ENCODE results near the gene KRT73. TPM values are rescaled to one million over a fixed set of nuclear protein-coding genes. Genes with fewer than 3 reads are reported as not detected.

Gene KRT73
- total RNA-seq, 4 donors from 2014 or later: not detected

DNA sequence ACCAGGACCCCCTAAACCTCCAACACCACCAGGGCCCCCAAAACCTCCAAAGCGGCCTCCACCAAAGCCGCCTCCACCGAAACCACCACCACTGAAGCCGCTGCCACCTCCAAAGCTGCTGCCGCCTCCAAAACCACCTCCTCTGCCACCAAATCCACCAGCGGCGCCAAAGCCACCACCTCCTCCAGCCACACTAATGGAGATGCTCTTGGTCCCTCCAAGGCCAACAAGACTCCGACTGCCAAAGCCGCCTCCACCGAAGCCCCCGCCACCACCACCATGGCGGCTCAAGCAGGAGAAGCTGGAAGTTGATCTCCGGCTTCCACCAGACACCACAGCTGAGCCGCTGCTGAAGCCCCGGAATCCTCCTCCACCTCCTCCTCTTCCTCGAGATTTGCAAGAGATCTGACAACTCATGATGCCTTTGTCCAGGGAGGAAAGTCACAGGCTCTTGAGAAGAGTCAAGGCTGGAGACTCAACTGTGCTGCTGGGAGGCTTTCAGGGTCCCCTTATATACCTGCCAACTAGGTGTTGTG lies 33.4 kb upstream of the KRT73 start, which contains the start of gene KRT2:
Gene KRT2 (minus strand): TSS at position 486 of the 536 bp plus-strand sequence. CDS start 69 bp downstream, at position 417.
- Histone ChIP-seq H3K27ac (no peak within 1 kb of the TSS), H3K9me3 (no peaks in the 10 kb centered on the region), H3K4me3 (no peak within 1 kb of the TSS), H3K4me1 (peaks cover 0 to 10% (median 3%) of the 10 kb centered on the region in 4 donors), H3K27me3 (peaks cover 14% of the 10 kb centered on the region), H3K36me3 (no peaks in the 10 kb centered on the region)
- intact Hi-C loops (cut with DNase I; ENCODE audit: low total_unique reads) (no loop called here), in situ Hi-C loops (cut with MboI; ENCODE audit: low pct_ligation_motif_present in 1 of 4, low pct_unique_long_range_greater_than_20kb in 1 of 4, low sequenced_read_pairs in 3 of 4) (no loop called here)
- DNase-seq: no peak
- 90 to 91% methylated on average over 4 to 16 of the region's 16 CpGs for WGBS, 2 donors (ENCODE audit: low coverage in 1 of 2)
- no peak for TF ChIP-seq EP300 (IDR thresholded peaks at IDR 0.05; ENCODE audit: low read depth)
- TF ChIP-seq POLR2A (IDR thresholded peaks at IDR 0.05): no peak
- TF ChIP-seq, protein P1, sequence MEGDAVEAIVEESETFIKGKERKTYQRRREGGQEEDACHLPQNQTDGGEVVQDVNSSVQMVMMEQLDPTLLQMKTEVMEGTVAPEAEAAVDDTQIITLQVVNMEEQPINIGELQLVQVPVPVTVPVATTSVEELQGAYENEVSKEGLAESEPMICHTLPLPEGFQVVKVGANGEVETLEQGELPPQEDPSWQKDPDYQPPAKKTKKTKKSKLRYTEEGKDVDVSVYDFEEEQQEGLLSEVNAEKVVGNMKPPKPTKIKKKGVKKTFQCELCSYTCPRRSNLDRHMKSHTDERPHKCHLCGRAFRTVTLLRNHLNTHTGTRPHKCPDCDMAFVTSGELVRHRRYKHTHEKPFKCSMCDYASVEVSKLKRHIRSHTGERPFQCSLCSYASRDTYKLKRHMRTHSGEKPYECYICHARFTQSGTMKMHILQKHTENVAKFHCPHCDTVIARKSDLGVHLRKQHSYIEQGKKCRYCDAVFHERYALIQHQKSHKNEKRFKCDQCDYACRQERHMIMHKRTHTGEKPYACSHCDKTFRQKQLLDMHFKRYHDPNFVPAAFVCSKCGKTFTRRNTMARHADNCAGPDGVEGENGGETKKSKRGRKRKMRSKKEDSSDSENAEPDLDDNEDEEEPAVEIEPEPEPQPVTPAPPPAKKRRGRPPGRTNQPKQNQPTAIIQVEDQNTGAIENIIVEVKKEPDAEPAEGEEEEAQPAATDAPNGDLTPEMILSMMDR (IDR thresholded peaks at IDR 0.05): no peak
- TF ChIP-seq POLR2AphosphoS5 (IDR thresholded peaks at IDR 0.05): no peak

DNA sequence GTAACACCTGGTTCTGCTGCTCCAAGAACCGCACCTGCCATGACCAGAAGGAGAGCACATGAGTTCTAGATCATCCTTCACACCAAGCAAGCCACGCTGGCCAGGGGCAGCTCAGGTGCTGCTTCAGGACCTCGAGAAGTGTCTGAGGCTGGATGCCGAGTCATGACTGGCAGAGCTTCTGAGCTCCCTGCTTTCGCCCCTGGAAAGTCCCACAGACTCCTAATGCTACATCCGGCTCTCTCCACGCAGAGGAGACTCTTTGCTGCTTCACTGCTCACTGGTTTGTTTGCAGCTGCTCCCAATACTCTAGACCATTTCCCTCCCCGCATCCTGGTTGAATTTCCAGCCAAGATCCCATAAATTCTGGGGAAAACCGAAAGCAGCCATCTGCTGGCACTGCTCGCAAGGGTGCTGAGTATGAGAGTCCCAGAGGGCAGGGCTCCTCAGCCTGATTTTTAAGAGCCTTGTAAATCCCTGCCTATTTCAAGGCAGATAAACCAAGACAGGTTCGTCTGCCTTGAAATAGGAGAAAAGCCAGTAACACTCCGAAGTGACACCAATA lies 32.2 kb upstream of the KRT73 start:
- in situ Hi-C loops (cut with MboI; ENCODE audit: low pct_ligation_motif_present in 1 of 4, low pct_unique_long_range_greater_than_20kb in 1 of 4, low sequenced_read_pairs in 3 of 4): no loop called here
- H3K36me3 ChIP-seq: no peaks in the 10 kb centered on the region
- H3K9me3 ChIP-seq: no peaks in the 10 kb centered on the region
- DNase-seq: no peak
- intact Hi-C loops (cut with DNase I; ENCODE audit: low total_unique reads): loop anchor here (1.0 kb wide), 1 partner anchor 21 kb away; no protein-coding TSS in a partner anchor
- no peak overlapping the region for H3K4me3 ChIP-seq
- no peak for TF ChIP-seq POLR2A (IDR thresholded peaks at IDR 0.05)
- TF ChIP-seq EP300 (IDR thresholded peaks at IDR 0.05; ENCODE audit: low read depth): no peak
- TF ChIP-seq POLR2AphosphoS5 (IDR thresholded peaks at IDR 0.05): no peak
- TF ChIP-seq, protein P1 (IDR thresholded peaks at IDR 0.05): no peak
- H3K27ac ChIP-seq: peak overlapping the region in 1 of 4 donors; percentile 18
- WGBS, 2 donors (ENCODE audit: low coverage in 1 of 2): 24% methylated on average over 4 to 12 of the region's 12 CpGs
- H3K4me1 ChIP-seq: peaks cover 0 to 10% (median 3%) of the 10 kb centered on the region in 4 donors
- peaks cover 14% of the 10 kb centered on the region for H3K27me3 ChIP-seq

DNA sequence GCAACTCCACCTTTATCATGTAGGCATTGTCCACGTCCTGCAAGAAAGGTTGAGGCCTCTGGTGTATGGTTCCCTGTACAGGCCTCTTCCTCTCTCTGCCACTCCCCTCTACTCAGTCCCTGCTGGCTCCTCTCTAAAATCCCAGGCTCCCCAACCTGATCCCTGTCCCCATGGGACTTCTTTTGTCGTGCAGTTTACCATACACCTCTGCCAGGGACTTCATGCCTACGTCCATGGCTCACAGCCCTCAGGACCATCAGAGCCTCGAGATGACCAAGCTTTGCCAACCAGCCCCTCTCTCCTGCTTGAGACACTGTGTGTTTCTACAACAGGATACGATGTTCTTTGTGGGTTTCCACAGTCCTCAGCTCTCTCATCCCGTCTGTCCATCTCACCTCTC lies 30.7 kb upstream of the KRT73 start:
- intact Hi-C loops (cut with DNase I; ENCODE audit: low total_unique reads): no loop called here
- Histone ChIP-seq H3K27me3 (peaks cover 7% of the 10 kb centered on the region), H3K4me3 (no peak overlapping the region), H3K4me1 (peaks cover 0 to 10% (median 3%) of the 10 kb centered on the region in 4 donors), H3K36me3 (no peaks in the 10 kb centered on the region), H3K9me3 (no peaks in the 10 kb centered on the region), H3K27ac (no peak overlapping the region)
- no peak for DNase-seq
- in situ Hi-C loops (cut with MboI; ENCODE audit: low pct_ligation_motif_present in 1 of 4, low pct_unique_long_range_greater_than_20kb in 1 of 4, low sequenced_read_pairs in 3 of 4): no loop called here
- 78 to 92% methylated on average over 2 to 6 of the region's 6 CpGs for WGBS, 2 donors (ENCODE audit: low coverage in 1 of 2)
- TF ChIP-seq, protein P1 (IDR thresholded peaks at IDR 0.05): no peak
- no peak for TF ChIP-seq POLR2A (IDR thresholded peaks at IDR 0.05)
- TF ChIP-seq POLR2AphosphoS5 (IDR thresholded peaks at IDR 0.05): no peak

DNA sequence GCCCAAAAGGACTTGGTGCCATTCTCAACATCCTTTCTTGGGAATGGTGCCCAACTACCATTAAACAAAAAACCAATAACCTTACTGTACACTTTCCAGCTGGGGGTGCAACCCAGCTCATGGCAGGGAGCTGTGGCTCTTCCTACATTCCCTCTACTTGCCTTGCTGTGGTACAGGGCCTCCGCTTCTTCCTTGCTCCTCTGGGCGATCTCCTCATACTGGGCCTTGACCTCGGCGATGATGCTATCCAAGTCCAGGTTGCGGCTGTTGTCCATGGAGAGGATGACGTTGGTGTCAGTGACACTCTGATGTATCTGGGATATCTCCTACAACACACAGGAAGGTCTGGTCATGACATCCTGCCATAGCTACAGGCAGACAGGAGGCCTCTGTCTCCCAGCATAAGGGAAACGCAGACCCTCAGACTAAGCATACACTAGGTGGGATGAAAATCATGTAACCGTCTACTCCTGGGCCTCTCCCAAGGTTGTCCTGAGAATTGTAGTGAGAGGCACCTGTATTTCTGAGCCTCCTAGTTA lies 29.7 kb upstream of the KRT73 start:
- peaks cover 0 to 10% (median 3%) of the 10 kb centered on the region in 4 donors for H3K4me1 ChIP-seq
- no peak overlapping the region for H3K4me3 ChIP-seq
- no peaks in the 10 kb centered on the region for H3K36me3 ChIP-seq
- no peaks in the 10 kb centered on the region for H3K27me3 ChIP-seq
- no peak for DNase-seq
- intact Hi-C loops (cut with DNase I; ENCODE audit: low total_unique reads) (no loop called here), in situ Hi-C loops (cut with MboI; ENCODE audit: low pct_ligation_motif_present in 1 of 4, low pct_unique_long_range_greater_than_20kb in 1 of 4, low sequenced_read_pairs in 3 of 4) (no loop called here)
- WGBS, 2 donors (ENCODE audit: low coverage in 1 of 2): 94% methylated on average over 8 of the region's 8 CpGs; no CpG with 5 or more reads in 1 of the 2 donors
- TF ChIP-seq POLR2A (IDR thresholded peaks at IDR 0.05) (no peak), POLR2AphosphoS5 (IDR thresholded peaks at IDR 0.05) (no peak), EP300 (IDR thresholded peaks at IDR 0.05; ENCODE audit: low read depth) (no peak)
- TF ChIP-seq, protein P1 (IDR thresholded peaks at IDR 0.05): no peak
- no peaks in the 10 kb centered on the region for H3K9me3 ChIP-seq
- no peak overlapping the region for H3K27ac ChIP-seq

Measured in transverse colon (tissue), 4 donors.